Cerebellar nuclear complex (tissue), 1 donor: ENCODE data around the gene PPP1CB.
"Not testable (repeated sequence)": the region's sequence is repeated elsewhere in the genome, so short reads cannot be mapped to it uniquely, and the experiment has no call there.

Experiments
- DNase-seq, 2 experiments: peaks; one replicate each; lab custom pipeline; 2025; lab: John Stamatoyannopoulos, UW

The PPP1CB gene

DNA sequence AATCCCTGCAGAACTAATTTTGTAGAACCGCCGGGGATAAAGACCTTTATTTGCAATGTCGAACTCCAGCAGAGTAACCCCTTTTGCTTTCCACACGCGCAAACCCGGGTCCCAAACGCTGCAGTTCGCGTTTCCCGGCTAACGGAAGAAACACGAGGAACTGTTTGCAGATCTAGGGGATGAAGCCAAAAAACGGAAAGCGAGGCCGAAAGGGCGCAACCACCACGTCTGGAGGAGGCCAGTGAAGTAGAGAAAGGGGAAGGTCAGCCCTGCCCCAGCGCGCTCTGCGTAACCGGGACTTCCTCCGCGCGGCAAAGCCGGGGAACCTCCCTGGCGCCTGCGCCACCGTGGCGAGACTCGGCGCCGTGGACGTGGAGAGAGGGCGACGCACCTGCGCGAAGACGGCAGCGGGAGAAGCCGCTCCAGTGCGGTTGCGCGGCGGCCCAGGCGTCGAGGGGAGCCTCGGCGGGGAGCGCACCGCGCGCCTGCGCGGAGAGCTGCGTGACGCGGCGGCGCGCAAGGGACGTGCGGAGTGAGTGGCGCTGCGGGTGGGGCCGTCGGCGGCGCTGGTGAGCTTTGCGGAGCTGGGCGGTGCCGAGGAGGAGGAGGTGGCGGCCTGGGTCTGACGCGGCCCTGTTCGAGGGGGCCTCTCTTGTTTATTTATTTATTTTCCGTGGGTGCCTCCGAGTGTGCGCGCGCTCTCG, at the start of gene PPP1CB:
PPP1CB (plus strand) TSS at position 579 of the 704 bp plus-strand sequence. CDS start 295 bp downstream, outside the sequence.
- DNase-seq: peak; percentile 62 to 75

DNA sequence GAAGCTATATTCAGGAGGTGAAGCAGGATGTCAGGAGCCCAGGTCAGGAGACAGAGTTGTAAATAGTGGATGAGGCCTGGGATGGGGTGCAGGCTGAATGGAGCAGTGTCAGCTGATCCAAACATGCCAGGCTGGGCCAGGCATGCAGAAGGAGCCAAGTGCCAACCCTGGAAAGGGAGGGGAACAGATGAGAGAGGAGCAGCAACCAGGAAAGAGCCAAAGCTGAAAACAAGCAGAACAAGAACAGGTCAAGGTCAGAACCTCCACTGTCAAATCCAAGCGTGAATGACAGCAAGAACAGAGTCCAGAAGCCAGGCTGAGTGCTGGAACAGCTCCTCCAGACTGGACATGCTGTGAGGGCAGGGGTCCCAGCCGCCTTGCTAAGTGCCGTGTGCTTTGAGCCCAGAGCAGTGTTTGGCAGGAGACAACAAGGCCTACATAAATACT, 49.2 kb upstream of the PPP1CB start:
- no peak for DNase-seq

DNA sequence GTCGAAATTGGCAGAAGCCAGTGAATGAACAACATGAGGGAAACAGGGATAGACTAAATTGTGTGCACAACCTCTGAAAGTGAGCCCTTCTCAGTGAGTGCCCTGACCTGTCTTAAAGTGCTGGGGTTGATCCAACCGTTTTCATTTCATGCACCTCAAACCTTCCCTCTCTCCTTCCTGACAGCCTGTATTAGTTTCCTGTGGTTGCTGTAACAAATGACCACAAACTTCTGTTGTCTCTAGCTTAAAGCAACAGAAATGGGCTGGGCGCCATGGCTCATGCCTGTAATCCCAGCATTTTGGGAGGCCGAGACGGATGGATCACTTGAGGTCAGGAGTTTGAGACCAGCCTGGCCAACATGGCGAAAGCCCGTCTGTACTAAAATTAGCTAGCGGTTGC, 48.8 kb upstream of the PPP1CB start:
- no peak for DNase-seq

DNA sequence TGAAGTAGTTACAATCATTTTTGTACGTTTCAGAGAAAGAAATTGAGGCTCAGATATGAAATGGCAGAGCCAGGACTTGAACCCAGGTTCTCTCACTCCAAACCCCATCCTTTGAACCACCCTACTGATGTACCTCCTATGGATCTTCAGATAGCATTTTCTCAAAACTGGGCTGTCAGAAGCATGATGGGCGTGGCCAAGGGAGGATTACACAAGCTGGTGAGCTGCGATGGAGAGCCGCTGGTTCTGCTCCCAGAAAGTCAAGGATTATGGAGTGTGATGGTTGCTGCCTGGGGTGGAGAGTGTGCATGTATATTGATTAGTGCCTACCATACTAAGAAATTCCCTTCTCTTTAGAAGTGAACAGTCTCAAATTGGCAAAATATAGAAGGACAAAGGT, 47.0 kb upstream of the PPP1CB start:
- DNase-seq: no peak

DNA sequence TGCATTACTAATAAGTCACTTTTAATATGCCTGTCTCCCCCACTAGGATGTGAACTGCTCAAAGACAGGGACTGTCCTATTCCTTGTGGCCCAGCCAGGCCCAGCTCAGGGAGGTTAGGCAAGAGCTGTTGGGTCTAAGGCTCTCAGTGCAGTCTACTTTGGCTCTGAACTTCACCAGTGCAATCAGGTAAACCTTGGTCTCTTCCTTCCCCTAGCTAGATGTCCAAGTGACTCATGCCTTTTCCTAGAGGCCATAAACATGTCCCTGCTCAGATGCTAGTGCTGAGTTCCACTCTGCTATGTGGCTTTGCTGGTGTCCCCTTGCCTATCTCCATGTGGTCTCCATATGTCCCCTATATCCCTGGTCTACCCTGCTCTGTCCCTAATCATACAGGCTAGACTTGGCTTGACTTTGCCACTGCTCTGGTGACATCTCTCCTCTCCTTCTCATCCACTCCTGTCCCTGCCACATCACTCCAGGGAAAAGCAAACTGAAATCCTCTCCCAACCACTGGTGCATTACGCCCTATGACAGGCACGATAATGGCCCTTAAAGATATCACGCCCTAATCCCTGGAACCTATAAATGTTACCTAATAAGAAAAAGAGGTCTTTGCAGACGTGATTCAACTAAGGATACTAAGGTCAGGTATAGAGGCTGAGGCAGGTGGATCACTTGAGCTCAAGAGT, 45.7 kb upstream of the PPP1CB start:
- no peak for DNase-seq

DNA sequence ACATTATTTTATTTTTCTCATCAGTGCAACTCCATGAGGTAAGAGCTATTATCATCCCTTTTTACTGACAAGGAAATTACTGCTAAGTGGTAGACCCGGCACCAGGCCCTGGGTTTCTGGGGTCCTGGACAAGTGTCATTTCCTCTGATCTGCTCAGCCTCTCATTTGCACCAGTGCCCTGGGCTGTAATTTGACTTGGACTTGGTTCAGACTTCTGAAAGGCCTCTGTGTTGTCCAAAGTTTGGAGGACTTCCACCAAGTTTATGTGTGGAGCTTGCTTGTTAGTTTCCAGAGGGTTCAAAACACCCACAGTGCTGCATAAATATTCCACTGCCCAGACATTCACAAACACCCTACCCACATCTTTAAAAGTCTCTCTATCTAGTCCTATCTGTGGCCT, 44.0 kb upstream of the PPP1CB start:
- DNase-seq: no peak

DNA sequence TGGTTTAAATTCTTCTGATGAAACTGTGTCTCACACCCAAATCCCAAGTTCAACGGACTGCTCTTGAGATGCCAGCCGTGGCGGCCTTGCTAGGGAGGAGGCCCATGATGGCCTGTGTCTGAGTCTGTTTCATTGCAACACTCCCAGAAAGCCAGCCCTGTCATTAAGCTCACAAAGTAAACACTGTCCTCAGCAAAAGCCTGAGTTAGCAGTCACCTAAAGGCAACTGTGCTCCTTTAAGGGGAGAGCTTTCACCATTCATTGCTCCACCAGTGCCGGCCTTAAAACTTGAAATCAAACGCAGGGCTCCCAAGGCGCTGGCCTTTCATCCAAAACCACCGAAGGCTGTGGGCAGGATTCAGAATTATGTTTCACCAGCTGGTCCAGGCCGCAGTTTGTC, 42.5 kb upstream of the PPP1CB start:
- DNase-seq: no peak

DNA sequence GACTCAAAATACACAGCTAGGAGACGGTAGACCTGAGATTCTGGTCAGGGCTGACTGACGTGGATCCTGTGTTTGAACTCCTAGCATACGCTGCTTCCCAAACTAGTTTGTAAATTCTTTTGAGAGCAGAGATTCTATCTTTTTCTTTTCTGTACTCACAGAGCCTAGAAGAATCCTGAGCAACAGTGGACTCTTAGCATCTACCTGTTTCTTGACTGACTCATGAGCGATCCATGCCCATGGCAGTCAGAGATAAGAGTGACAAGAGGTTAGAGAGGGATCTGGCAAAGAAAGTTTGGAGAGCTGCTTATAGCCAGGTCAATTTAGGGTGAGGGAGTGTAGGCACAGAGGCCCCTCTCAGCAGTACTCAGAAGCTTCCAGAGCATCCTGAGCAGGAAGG, 41.1 kb upstream of the PPP1CB start:
- no peak for DNase-seq

DNA sequence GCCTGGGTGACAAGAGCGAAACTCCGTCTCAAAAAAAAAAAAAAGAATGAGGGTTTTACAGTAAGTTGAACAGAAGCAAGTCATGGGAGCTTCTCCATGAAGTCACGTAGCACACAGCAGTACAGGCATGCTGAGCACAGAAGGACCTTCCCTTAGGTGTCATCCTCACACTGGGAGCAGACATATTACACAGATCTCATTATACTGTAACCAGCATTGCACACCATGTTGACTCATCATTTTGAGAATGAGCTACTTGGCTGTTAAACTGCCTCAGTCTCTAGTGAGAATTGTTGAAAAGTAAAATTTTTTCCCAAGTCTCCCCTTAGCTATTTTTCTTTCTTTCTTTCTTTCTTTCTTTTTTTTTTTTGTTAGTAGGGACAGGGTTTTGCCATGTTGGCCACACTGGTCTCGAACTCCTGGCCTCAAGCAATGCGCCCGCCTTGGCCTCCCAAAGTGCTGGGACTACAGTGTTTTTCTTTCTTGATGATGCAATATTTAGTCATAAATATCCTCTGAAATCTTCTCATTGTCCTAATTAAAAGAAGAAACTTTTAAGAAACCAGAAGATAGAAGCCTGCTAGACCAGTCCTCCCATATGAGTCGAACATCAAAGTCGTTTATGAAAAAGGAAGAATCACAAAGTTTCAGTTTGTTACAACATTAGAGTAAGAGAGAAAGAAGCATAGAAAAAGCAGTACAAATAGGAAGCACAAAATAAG, 37.9 kb upstream of the PPP1CB start:
- no peak for DNase-seq

DNA sequence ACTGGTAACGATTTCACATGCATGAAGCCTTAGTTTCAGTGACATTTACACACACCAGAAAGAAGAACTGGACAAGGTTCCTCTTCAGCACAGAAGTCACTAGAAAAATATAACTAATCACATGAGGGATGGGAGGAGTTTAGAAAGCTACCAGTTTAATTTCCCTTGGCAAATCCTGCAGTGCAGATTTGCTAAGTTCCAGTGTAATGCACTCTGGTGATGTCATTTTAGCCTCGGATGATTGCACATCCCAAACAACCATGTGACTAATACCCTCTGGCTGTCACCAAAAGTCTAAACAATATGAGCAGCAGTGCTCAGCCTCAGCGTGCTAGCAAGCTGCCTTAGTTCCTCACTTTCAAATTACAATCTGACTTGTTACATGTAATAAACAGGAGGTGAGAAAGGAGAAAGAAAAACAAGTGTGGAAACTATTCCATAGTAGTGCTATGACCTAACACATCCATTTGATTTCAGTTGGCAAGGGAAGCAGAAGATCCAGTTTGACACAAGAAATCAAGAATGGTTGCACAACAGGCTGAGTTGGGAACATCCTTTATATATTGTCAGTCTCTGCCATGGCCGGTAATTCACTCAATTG, 35.3 kb upstream of the PPP1CB start:
- DNase-seq: no peak

DNA sequence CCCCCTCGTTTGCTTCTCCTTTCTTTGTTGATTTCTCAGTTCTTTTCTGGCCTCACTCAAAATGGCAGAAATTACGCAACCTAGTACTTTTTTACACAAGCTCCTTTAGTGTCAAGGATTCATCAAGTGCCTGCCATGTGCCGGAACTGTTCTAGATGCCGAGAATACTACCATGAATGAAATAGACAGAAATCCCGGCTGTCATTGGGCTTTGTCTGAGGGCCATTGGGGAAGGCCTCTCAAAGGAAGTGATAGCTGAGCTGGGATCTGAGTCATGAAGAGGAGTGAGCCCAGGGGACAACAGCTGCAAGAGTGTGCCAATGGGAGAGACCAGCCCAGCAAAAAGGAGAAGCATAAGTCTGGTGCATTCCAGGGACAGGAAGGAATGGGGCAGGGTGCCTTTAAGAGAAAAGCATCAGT, 34.3 kb upstream of the PPP1CB start:
- no peak for DNase-seq

DNA sequence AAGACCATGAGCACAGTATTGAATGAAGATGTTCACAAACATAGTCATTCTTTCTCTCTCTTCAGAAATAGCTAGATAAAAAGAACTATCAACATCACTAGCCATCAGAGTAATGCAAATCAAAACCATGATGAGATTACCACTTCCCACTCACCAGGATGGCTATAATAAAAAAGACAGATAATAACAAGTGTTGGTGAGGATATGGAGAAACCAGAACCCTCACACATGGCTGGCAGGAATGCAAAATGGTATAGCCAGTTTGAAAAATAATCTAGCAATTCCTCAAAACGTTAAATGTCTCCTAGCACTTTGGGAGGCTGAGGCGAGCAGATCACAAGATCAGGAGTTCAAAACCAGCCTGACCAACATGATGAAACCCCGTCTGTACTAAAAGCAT, 31.3 kb upstream of the PPP1CB start:
- no peak for DNase-seq

DNA sequence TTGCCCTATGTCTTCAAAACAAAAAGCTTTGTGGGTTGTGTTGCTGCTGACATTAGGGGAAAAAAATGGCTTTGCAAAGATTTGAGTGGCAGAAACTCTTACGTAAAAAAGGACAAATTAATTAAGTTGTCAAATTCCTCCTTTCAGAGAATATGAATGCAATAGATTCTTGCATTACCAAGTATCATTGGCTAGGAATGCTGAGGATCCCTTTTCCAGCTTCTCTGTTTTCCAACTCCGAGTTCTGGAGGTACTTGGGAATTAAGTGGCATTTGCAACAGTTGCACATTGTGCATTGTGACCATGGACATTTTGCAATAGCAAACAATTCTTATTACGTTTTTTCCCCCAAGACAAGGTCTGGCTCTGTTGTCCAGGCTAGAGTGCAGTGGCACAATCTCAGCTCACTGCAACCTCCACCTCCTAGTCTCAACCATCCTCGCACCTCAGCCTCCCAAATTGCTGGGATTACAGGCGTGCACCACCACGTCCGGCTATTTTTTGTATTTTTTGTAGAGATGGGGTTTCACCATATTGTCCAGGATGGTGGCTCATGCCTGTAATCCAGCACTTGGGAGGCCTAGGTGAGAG, 29.9 kb upstream of the PPP1CB start:
- no peak for DNase-seq

DNA sequence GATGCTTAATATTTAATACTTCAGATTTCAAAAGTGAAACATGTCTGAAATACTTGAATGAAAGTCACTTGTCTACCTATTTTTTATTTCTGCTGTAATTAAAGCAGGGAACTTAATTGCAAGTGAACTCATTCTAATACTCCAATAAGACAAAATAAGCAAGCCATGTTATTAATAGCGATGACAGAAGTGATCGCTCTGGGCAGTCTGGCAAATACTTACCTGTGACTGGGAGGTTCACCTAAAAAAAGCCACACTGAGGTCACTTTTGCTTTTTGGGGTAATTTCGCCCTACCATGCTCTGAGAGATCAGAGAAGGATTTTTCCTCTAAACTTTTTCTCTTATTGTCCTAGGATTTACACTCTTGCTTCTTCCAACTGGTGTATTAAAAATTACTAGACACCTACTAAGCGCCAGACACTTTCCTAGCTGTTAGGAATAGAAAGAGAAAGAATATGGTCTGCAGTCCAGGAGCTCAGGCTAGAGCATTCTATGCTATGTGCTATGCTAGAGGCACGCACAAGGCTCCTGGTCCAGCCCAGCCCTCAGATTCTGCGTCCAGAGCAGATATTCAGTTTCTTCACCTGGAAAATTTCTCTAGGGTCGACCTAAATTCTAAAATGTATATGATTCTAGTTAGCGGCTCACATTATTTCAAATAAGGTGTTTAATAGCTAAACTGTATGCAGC, 26.5 kb upstream of the PPP1CB start:
- no peak for DNase-seq

DNA sequence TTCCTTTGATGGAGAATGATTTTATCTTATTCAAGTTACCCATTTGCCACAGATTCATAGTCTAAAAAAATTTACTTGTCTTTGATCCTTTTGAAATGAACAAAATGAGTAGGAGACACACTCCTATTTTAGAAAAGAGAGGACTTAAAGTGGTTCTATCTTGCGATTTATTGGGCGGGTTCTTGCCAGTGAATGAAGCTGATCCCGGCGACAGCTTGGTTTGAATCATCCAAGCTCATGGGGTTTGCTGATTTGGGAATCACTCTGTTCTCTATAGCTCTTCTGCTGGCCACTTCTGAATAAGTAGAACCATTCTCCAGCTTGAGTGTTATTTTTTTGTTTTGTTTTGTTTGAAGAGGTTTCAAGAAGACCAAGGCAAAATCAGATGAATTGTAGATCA, 25.5 kb upstream of the PPP1CB start:
- no peak for DNase-seq

DNA sequence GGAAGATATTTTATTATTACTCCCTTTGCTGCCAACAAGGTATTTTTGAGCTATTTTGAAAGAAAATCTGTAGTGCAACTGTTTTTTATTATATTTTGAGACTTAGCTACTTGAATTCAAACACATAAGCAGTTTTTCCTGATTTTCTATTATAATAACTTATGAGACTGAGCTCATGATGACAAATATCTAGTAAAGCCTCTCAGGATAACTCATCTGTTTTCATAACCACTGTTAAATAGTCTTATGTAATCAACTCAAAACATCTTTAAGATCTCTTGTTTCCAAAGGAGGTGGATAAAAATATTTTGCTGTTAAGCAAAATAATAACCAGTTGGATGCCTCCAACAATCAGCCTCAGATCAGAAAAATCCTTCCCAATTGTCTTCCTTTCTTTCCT, 21.9 kb upstream of the PPP1CB start:
- DNase-seq: no peak

DNA sequence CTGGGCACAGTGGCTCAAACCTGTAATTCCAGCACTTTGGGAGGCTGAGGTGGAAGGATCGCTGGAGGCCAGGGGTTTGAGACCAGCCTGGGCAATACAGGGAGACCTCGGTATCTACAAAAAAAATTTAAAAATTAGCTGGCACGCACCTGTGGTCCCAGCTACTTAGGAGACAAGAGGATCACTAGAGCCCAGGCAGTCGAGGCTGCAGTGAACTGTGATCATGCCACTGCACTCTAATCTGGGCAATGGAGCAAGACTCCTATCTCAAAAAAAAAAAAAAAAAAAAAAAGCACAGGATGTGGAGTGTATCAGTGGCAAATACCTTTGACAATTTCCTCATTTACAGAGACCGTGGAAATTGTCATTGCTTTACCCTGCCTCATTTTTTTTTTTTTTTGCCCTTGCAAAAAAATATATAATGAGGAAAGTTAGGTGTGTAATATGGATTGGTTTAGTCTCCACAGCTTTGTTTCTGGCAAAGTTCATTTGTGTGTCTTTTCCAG, 20.9 kb upstream of the PPP1CB start:
- no peak for DNase-seq

DNA sequence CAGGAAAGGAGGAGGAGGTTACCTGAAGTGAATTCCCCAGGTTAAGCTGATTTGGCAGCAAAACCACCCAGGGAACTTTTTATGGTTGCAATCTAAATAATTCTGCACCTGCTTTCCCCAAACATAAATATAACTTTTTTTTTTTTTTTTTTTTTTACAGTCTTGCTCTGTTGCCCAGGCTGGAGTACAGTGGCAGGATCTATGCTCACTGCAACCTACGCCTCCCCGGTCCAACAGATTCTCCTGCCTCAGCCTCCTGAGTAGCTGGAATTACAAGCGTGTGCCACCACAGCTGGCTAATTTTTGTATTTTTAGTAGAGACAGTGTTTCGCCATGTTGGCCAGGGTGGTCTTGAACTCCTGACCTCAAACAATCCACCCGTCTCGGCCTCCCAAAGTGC, 16.1 kb upstream of the PPP1CB start:
- DNase-seq: no peak

DNA sequence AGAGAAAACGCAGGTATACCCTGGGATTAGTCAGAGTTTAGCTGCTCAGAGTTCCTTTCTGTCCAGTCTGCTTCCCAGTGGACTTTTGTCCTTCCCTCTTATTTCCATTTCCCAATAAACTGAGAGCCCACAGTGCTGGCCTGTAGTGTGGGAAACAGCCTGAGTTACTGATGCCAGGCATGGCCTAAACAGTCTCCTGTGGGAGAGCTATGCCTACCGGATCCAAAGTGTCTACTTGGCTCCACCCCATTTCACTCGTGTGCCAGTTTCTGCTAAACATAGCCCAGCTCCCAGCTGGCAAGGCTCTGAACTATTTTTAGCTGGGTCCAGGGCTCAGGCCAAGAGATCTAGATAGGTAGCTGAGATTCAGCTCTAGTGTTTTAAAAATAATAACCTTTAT, 15.6 kb upstream of the PPP1CB start:
- peak; percentile 94 to 98 for DNase-seq

DNA sequence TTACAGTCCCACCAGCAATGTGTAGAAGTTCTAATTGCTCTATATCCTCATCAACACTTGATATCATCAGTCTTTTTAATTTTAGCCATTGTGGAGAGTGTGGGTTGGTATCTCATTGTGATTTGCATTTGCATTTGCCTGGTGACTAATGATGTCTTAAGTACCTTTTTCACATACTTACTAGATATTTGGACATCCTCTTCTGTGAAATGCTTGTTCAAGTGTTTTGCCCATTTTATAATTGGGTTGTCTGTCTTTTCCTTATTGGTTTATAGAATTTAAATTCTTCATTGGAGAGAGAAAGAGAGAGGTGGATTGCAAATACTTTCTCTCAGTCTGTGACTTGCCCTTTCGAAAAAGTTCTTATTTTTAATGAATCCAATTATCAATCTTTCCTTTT, 14.0 kb upstream of the PPP1CB start:
- DNase-seq: no peak

DNA sequence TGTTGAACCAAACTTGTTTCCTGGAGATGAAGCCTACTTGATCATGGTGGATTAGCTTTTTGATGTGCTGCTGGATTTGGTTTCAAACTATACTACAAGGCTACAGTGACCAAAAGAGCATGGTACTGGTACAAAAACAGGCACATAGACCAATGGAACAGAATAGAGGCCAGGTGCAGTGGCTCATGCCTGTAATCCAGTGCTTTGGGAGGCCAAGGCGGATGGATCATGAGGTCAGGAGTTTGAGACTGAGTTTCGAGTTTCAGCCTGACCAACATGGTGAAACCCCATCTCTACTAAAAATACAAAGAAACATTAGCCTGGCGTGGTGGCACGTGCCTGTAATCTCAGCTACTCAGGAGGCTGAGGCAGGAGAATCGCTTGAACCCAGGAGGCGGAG, 9.0 kb upstream of the PPP1CB start:
- not testable (repeated sequence) for DNase-seq
